GM12878 (cell line): ENCODE results near the gene ARRB2. TPM values are rescaled to one million over a fixed set of nuclear protein-coding genes. Genes with fewer than 3 reads are reported as not detected.

Experiments used
- ATAC-seq: fragments of 200-7000 bp; cut with Tn5 transposase; 3 replicates; pipeline ENCODE4 v1.9.1; 2020; ENCODE audit warnings: mild to moderate bottlenecking, moderate library complexity
- BruUV-seq: library from RNA; stranded (reverse); fragments of 400-500 nt; replicated peaks from 2 replicates; lab custom pipeline; 2021; lab: Mats Ljungman, UMichigan
- CTCF ChIA-PET: fragments of 300-600 bp; sonication (Branson Sonifier 250); formaldehyde crosslinking; extraction: SDS; loops from one replicate; lab custom pipeline; 2021; ENCODE audit warnings: inconsistent platforms; lab: Yijun Ruan, JAX
- POLR2A ChIA-PET: fragments of 350-600 bp; formaldehyde crosslinking; extraction: SDS; loops from one replicate; lab custom pipeline; 2021; ENCODE audit warnings: inconsistent platforms; lab: Charles Lee
- RAD21 ChIA-PET: fragments of 300-600 bp; sonication (Branson Sonifier 250); formaldehyde crosslinking; loops from one replicate; lab custom pipeline; 2023; ENCODE audit warnings: antibody characterized with exemption; ENCODE audit not compliant: unreplicated experiment; lab: Charles Lee
- SMC1A ChIA-PET: fragments of 300-600 bp; sonication (Branson Sonifier 250); formaldehyde crosslinking; loops from one replicate; lab custom pipeline; 2023; ENCODE audit not compliant: unreplicated experiment, uncharacterized antibody; lab: Charles Lee
- DNase-seq: peaks from one replicate; pipeline ENCODE4 v3.0.0-alpha.2; 2011; ENCODE audit warnings: low read depth, low spot score
- FAIRE-seq: peaks from 3 replicates; lab custom pipeline; 2011; peaks lifted over from hg19 to GRCh38; lab: Jason Lieb, UNC
- H2AFZ ChIP-seq: 2 replicates; pipeline ENCODE4 v1.6.0; 2011; ENCODE audit warnings: low read depth, low read length, control low read depth; ENCODE audit not compliant: control insufficient read depth
- H3K27ac ChIP-seq: 2 replicates; pipeline ENCODE4 v1.5.1; 2011; ENCODE audit warnings: control low read depth; ENCODE audit not compliant: control insufficient read depth, insufficient read depth
- H3K27me3 ChIP-seq, 2 experiments: replicated peaks in 1 of 2; 2 replicates each; pipeline versions ENCODE4 v1.6.0 to v1.6.1; 2011; ENCODE audit warnings: low read length in 1 of 2; ENCODE audit not compliant: control insufficient read depth in 2 of 2, insufficient read depth in 2 of 2
- H3K36me3 ChIP-seq, 2 experiments: 2 replicates each; pipeline ENCODE4 v1.5.1; 2011; ENCODE audit warnings: low read length in 1 of 2; ENCODE audit not compliant: control insufficient read depth in 2 of 2, insufficient read depth in 2 of 2
- H3K4me1 ChIP-seq: 2 replicates; pipeline ENCODE4 v1.6.1; 2011; ENCODE audit warnings: mild to moderate bottlenecking, low read length, moderate library complexity, mixed read lengths; ENCODE audit not compliant: control insufficient read depth, insufficient read depth
- H3K4me2 ChIP-seq: 2 replicates; pipeline ENCODE4 v1.6.0; 2011; ENCODE audit warnings: control low read depth; ENCODE audit not compliant: control insufficient read depth, insufficient read depth
- H3K4me3 ChIP-seq: fragments of 200-600 bp; sonication (generic); 2 replicates; pipeline ENCODE4 v1.5.1; 2016
- H3K79me2 ChIP-seq: 2 replicates; pipeline ENCODE4 v1.6.0; 2011; ENCODE audit warnings: low read length; ENCODE audit not compliant: control insufficient read depth, insufficient read depth
- H3K9ac ChIP-seq: 2 replicates; pipeline ENCODE4 v1.8.0; 2011; ENCODE audit warnings: low read length, control low read depth, mixed read lengths; ENCODE audit not compliant: control insufficient read depth, insufficient read depth
- H3K9me3 ChIP-seq: replicated peaks from 3 replicates; pipeline ENCODE4 v1.5.1; 2011; ENCODE audit warnings: mild to moderate bottlenecking, low read length; ENCODE audit not compliant: control insufficient read depth, insufficient read depth
- H4K20me1 ChIP-seq: 2 replicates; pipeline ENCODE4 v1.6.0; 2011; ENCODE audit not compliant: control insufficient read depth, insufficient read depth
- E4F1 ChIP-seq: fragments of 450-650 bp; IDR thresholded peaks from 2 replicates; pipeline ENCODE4 v1.6.1; 2018; ENCODE audit warnings: borderline replicate concordance, mild to moderate bottlenecking; ENCODE audit not compliant: partially characterized antibody
- FOXM1 ChIP-seq: IDR thresholded peaks from 2 replicates; pipeline ENCODE4 v1.6.1; 2012; ENCODE audit warnings: low read depth, mild to moderate bottlenecking, inconsistent platforms, low read length, moderate library complexity
- JUND ChIP-seq: IDR thresholded peaks from 2 replicates; pipeline ENCODE4 v1.6.1; 2012; ENCODE audit warnings: low read depth, mild to moderate bottlenecking, low read length, improper control_type of control experiment, moderate library complexity
- PBX3 ChIP-seq: IDR thresholded peaks from 2 replicates; pipeline ENCODE4 v1.6.1; 2011; ENCODE audit warnings: mild to moderate bottlenecking, low read depth, low read length, moderate library complexity; ENCODE audit not compliant: insufficient replicate concordance
- SIN3A ChIP-seq: IDR thresholded peaks from 2 replicates; pipeline ENCODE4 v1.6.1; 2012; ENCODE audit warnings: low read depth, low read length, improper control_type of control experiment
- SUZ12 ChIP-seq: fragments of 200-600 bp; sonication (generic); IDR thresholded peaks from one replicate; pipeline ENCODE4 v1.6.1; 2018; ENCODE audit warnings: antibody characterized with exemption, mild to moderate bottlenecking; ENCODE audit not compliant: unreplicated experiment
- TAF1 ChIP-seq: IDR thresholded peaks from 2 replicates; pipeline ENCODE4 v1.6.1; 2011; ENCODE audit warnings: mild to moderate bottlenecking, low read depth, low read length, borderline replicate concordance
- ZBTB40 ChIP-seq: fragments of 450-650 bp; IDR thresholded peaks from 2 replicates; pipeline ENCODE4 v1.6.1; 2016; ENCODE audit warnings: mild to moderate bottlenecking, moderate library complexity, borderline replicate concordance
- WGBS: methylation state at CpG from one replicate; pipeline ENCODE4 v1.1.6; 2016; ENCODE audit warnings: low lambda C conversion rate; ENCODE audit not compliant: insufficient replicate concordance, insufficient coverage; ENCODE audit errors: missing lambda C conversion rate; 5-methylcytosine and 5-hydroxymethylcytosine counted together
- in situ Hi-C: fragments of 300-500 bp; cut with MboI; formaldehyde crosslinking; loops from 9 replicates; pipeline ENCODE4 v1.14.3; 2018; ENCODE audit warnings: mixed read lengths
- intact Hi-C: fragments of 100-400 bp; cut with micrococcal nuclease; formaldehyde crosslinking; loops from one replicate; pipeline ENCODE4 v1.14.2; 2022; ENCODE audit not compliant: unreplicated experiment
- polyA plus RNA-seq, 11 experiments: library from polyadenylated mRNA; depleted of rRNA in 4 of 11; unstranded in 6 of 11; stranded (reverse) in 5 of 11; fragments of >200 nt; fragmentation: Nextera tagmentation in 4 of 11; fragmentation: Illumina TruSeq in 1 of 11; extraction: Ambion mirVana in 4 of 11; extraction: Trizol in 1 of 11; gene quantifications; 1 replicate in 1 of 11; 2 replicates in 10 of 11; pipeline versions ENCODE4 v1.2.1 to v1.2.3, GENCODE V29; 2011 to 2016; ENCODE audit warnings: inconsistent platforms in 2 of 11, missing spikeins in 2 of 11, low read depth in 1 of 11
- total RNA-seq, 4 experiments: library from RNA; depleted of rRNA in 3 of 4; stranded (reverse); fragments of >200 nt in 3 of 4; fragmentation: Illumina TruSeq in 1 of 4; extraction: Trizol in 1 of 4; gene quantifications; 2 replicates each; pipeline versions ENCODE4 v1.2.1 to v1.2.3, GENCODE V29; 2013 to 2021

The ARRB2 gene
- total and polyA plus RNA-seq, 10 of the 15 experiments (the other 5 are each of a cell fraction or from before 2014, with no cell fraction given), result 6.5 to 75.2 (median 43.1) TPM

GRCh38 chr17:4719146-4719545 is 8.7 kb downstream of the ARRB2 start:
- TF ChIP-seq ZBTB40 (no peak), SIN3A (no peak), SUZ12 (no peak), FOXM1 (no peak), TAF1 (no peak), E4F1 (no peak), JUND (no peak), PBX3 (no peak)
- no peak for FAIRE-seq
- BruUV-seq, result no TSS peak
- Histone ChIP-seq H3K36me3 (peaks cover 8 to 12% of the 10 kb centered on the region in 2 experiments; a peak in 3 of 4 replicates), H3K27ac (no peak overlapping the region), H3K27me3 (no peaks in the 10 kb centered on the region), H4K20me1 (no peaks in the 10 kb centered on the region), H3K79me2 (no peaks in the 10 kb centered on the region; the same call in 1 of the 2 replicates), H3K4me3 (no peak overlapping the region), H2AFZ (no peak overlapping the region), H3K4me1 (peaks cover 13% of the 10 kb centered on the region), H3K9me3 (no peaks in the 10 kb centered on the region), H3K9ac (no peak overlapping the region), H3K4me2 (no peak overlapping the region)
- 94% methylated on average over 10 of the region's 10 CpGs for WGBS
- in situ Hi-C loops, result no loop called here
- DNase-seq, result no peak
- intact Hi-C loops, result no loop called here
- ATAC-seq, result no peak
- SMC1A ChIA-PET, result no interaction called here
- CTCF ChIA-PET, result no interaction called here
- RAD21 ChIA-PET, result no interaction called here
- POLR2A ChIA-PET, result no interaction called here
